ENCODE results near the gene CRYBB2.

Gene CRYBB2

GRCh38 chr22:25174888-25175411 is 44.5 kb upstream of the CRYBB2 start:
- TF ChIP-seq REST (IDR thresholded peaks at IDR 0.05; ENCODE audit: insufficient read depth in 1 of 2, low read depth in 2 of 2, low read length in 2 of 2) (no peak), POLR2AphosphoS5 (IDR thresholded peaks at IDR 0.05; ENCODE audit: low read depth, low read length) (no peak), SIN3A (IDR thresholded peaks at IDR 0.05; ENCODE audit: borderline replicate concordance, insufficient read depth, low read length) (no peak), TAF1 (IDR thresholded peaks at IDR 0.05; ENCODE audit: borderline replicate concordance, insufficient read depth, low read length) (no peak)

- TF ChIP-seq SIN3A (IDR thresholded peaks at IDR 0.05; ENCODE audit: borderline replicate concordance, insufficient read depth, low read length), result no peak
- TF ChIP-seq REST (IDR thresholded peaks at IDR 0.05; ENCODE audit: insufficient read depth in 1 of 2, low read depth in 2 of 2, low read length in 2 of 2), result no peak
- TF ChIP-seq POLR2AphosphoS5 (IDR thresholded peaks at IDR 0.05; ENCODE audit: low read depth, low read length), result no peak
- no peak for TF ChIP-seq TAF1 (IDR thresholded peaks at IDR 0.05; ENCODE audit: borderline replicate concordance, insufficient read depth, low read length)
- TF ChIP-seq FOXP2 (optimal IDR thresholded peaks at IDR 0.05; ENCODE audit: borderline replicate concordance, extremely low read depth, extremely low read length, insufficient read depth), result no peak
Measured at GRCh38 chr22:25176175-25176574, 43.3 kb upstream of the CRYBB2 start.

GRCh38 chr22:25176799-25177198 is 42.6 kb upstream of the CRYBB2 start:
- TF ChIP-seq REST (IDR thresholded peaks at IDR 0.05; ENCODE audit: insufficient read depth in 1 of 2, low read depth in 2 of 2, low read length in 2 of 2), result no peak
- TF ChIP-seq TAF1 (IDR thresholded peaks at IDR 0.05; ENCODE audit: borderline replicate concordance, insufficient read depth, low read length), result no peak
- TF ChIP-seq POLR2AphosphoS5 (IDR thresholded peaks at IDR 0.05; ENCODE audit: low read depth, low read length), result no peak

- TF ChIP-seq FOXP2 (optimal IDR thresholded peaks at IDR 0.05; ENCODE audit: borderline replicate concordance, extremely low read depth, extremely low read length, insufficient read depth), result no peak
- TF ChIP-seq TAF1 (IDR thresholded peaks at IDR 0.05; ENCODE audit: borderline replicate concordance, insufficient read depth, low read length), result no peak
- no peak for TF ChIP-seq POLR2AphosphoS5 (IDR thresholded peaks at IDR 0.05; ENCODE audit: low read depth, low read length)
- TF ChIP-seq REST (IDR thresholded peaks at IDR 0.05; ENCODE audit: insufficient read depth in 1 of 2, low read depth in 2 of 2, low read length in 2 of 2), result no peak
- no peak for TF ChIP-seq SIN3A (IDR thresholded peaks at IDR 0.05; ENCODE audit: borderline replicate concordance, insufficient read depth, low read length)
Measured at GRCh38 chr22:25177226-25177625, 42.2 kb upstream of the CRYBB2 start.

- TF ChIP-seq SIN3A (IDR thresholded peaks at IDR 0.05; ENCODE audit: borderline replicate concordance, insufficient read depth, low read length) (no peak), FOXP2 (optimal IDR thresholded peaks at IDR 0.05; ENCODE audit: borderline replicate concordance, extremely low read depth, extremely low read length, insufficient read depth) (no peak), REST (IDR thresholded peaks at IDR 0.05; ENCODE audit: insufficient read depth in 1 of 2, low read depth in 2 of 2, low read length in 2 of 2) (no peak), TAF1 (IDR thresholded peaks at IDR 0.05; ENCODE audit: borderline replicate concordance, insufficient read depth, low read length) (no peak), POLR2AphosphoS5 (IDR thresholded peaks at IDR 0.05; ENCODE audit: low read depth, low read length) (no peak)
Measured at GRCh38 chr22:25177895-25178294, 41.5 kb upstream of the CRYBB2 start.
